Stomach (tissue), 9 donors: ENCODE measurements around the gene FADS3. TPM values are rescaled to one million over a fixed set of nuclear protein-coding genes. Genes with fewer than 3 reads are reported as not detected.

Source experiments
- DNase-seq, 2 donors: peaks; one replicate each; pipeline versions ENCODE4 v3.0.0 to v3.0.0-alpha.2; 2013 to 2019
- H3K27ac ChIP-seq, 5 donors: fragments of 200-600 bp in 4 of 5; sonication (generic) in 4 of 5; one replicate each; pipeline ENCODE4 v1.5.1; 2013 to 2019; ENCODE audit warnings: mild to moderate bottlenecking in 1 of 5, moderate library complexity in 1 of 5
- H3K27me3 ChIP-seq, 3 donors: fragments of 200-600 bp; sonication (generic); one replicate each; pipeline ENCODE4 v1.5.1; 2017 to 2019; ENCODE audit warnings: mixed run types in 1 of 3
- H3K36me3 ChIP-seq, 4 donors: fragments of 200-600 bp; sonication (generic); 1 replicate in 3 of 4; 2 replicates in 1 of 4; pipeline ENCODE4 v1.5.1; 2016 to 2019
- H3K4me1 ChIP-seq, 4 donors: fragments of 200-600 bp; sonication (generic); one replicate each; pipeline ENCODE4 v1.5.1; 2016 to 2019
- H3K4me3 ChIP-seq, 4 donors: fragments of 200-600 bp; sonication (generic) in 3 of 4; one replicate each; pipeline ENCODE4 v1.5.1; 2016 to 2019; ENCODE audit warnings: mild to moderate bottlenecking in 1 of 4
- H3K9me3 ChIP-seq, 4 donors: fragments of 200-600 bp; sonication (generic); one replicate each; pipeline ENCODE4 v1.5.1; 2016 to 2019
- CTCF ChIP-seq, 7 experiments: fragments of 450-650 bp in 4 of 7; fragments of 200-600 bp in 3 of 7; sonication (generic) in 3 of 7; IDR thresholded peaks; one replicate each; pipeline ENCODE4 v1.5.1; 2016 to 2019; ENCODE audit warnings: antibody characterized with exemption in 7 of 7, control low read depth in 2 of 7, mild to moderate bottlenecking in 1 of 7
- EP300 ChIP-seq: sonication (generic); formaldehyde crosslinking; IDR thresholded peaks from one replicate; pipeline ENCODE4 v1.6.1; 2017; ENCODE audit warnings: antibody characterized with exemption
- POLR2A ChIP-seq, 4 donors: fragments of 450-650 bp; IDR thresholded peaks; one replicate each; pipeline ENCODE4 v1.6.1; 2016; ENCODE audit warnings: antibody characterized with exemption in 4 of 4, control low read depth in 2 of 4, mild to moderate bottlenecking in 1 of 4, moderate library complexity in 1 of 4
- POLR2AphosphoS5 ChIP-seq, 3 donors: sonication (generic); formaldehyde crosslinking; IDR thresholded peaks; one replicate each; pipeline ENCODE4 v1.6.1; 2016; ENCODE audit warnings: antibody characterized with exemption in 3 of 3
- WGBS, 5 donors: extraction: QIAGEN DNeasy Blood & Tissue Kit in 3 of 5; methylation state at CpG; one replicate each; pipeline versions ENCODE4 v1.1.5 to v1.1.7; 2013 to 2018; 5-methylcytosine and 5-hydroxymethylcytosine counted together
- intact Hi-C: fragments of 100-400 bp; cut with DNase I; formaldehyde crosslinking; loops from one replicate; pipeline ENCODE4 v1.15.1; 2023; ENCODE audit warnings: low total_unique reads
- polyA plus RNA-seq, 3 donors: library from polyadenylated mRNA; stranded (reverse); fragments of 200-250 nt; gene quantifications; one replicate each; pipeline ENCODE4 v1.2.3, GENCODE V29; 2013
- total RNA-seq, 5 donors: library from RNA; depleted of rRNA; stranded (reverse); fragments of >200 nt; gene quantifications; one replicate each; pipeline versions ENCODE4 v1.1.0 to v1.2.3, GENCODE V29; 2014 to 2016
- donor health status: healthy with polysubstance abuse.
- donor health status: Bipolar disorder and iron deficiency.
- donor health status: healthy.

Gene FADS3
- total and polyA plus RNA-seq, 8 donors: 2.6 to 140 (median 17.5) TPM

GRCh38 chr11:61925736-61926135 lies 34.4 kb upstream of the FADS3 start:
- Histone ChIP-seq H3K27me3 (peaks cover 0 to 8% (median 0%) of the 10 kb centered on the region in 3 donors), H3K4me3 (no peak overlapping the region), H3K9me3 (no peaks in the 10 kb centered on the region), H3K27ac (no peak overlapping the region), H3K4me1 (peaks cover 15 to 32% (median 21%) of the 10 kb centered on the region in 4 donors), H3K36me3 (no peaks in the 10 kb centered on the region)
- TF ChIP-seq POLR2AphosphoS5 (IDR thresholded peaks at IDR 0.05) (no peak), CTCF (IDR thresholded peaks at IDR 0.05) (no peak), POLR2A (IDR thresholded peaks at IDR 0.05) (no peak), EP300 (no peak)
- 81 to 94% (median 88%) methylated on average over 2 of the region's 2 CpGs for WGBS, 5 donors
- DNase-seq: no peak
- intact Hi-C loops: no loop called here

GRCh38 chr11:61924064-61924455 lies 32.7 kb upstream of the FADS3 start:
- no peaks in the 10 kb centered on the region for H3K36me3 ChIP-seq
- intact Hi-C loops: no loop called here
- 67 to 79% (median 72%) methylated on average over 6 of the region's 6 CpGs for WGBS, 5 donors
- no peak overlapping the region for H3K4me3 ChIP-seq
- H3K9me3 ChIP-seq: no peaks in the 10 kb centered on the region
- peak overlapping the region; percentile 67 to 86 (median 75) for H3K27ac ChIP-seq
- no peak for TF ChIP-seq EP300
- no peak for TF ChIP-seq POLR2AphosphoS5 (IDR thresholded peaks at IDR 0.05)
- no peak for TF ChIP-seq CTCF (IDR thresholded peaks at IDR 0.05)
- TF ChIP-seq POLR2A (IDR thresholded peaks at IDR 0.05): no peak
- peak in 1 of 2 donors; percentile 45 for DNase-seq
- H3K27me3 ChIP-seq: peaks cover 0 to 20% (median 0%) of the 10 kb centered on the region in 3 donors
- peaks cover 15 to 35% (median 24%) of the 10 kb centered on the region in 4 donors for H3K4me1 ChIP-seq

GRCh38 chr11:61923166-61924063 lies 32.1 kb upstream of the FADS3 start:
- peaks cover 0 to 26% (median 0%) of the 10 kb centered on the region in 3 donors for H3K27me3 ChIP-seq
- no peaks in the 10 kb centered on the region for H3K9me3 ChIP-seq
- intact Hi-C loops: no loop called here
- no peak overlapping the region for H3K4me3 ChIP-seq
- 31 to 50% (median 40%) methylated on average over 13 to 18 of the region's 18 CpGs for WGBS, 5 donors
- no peaks in the 10 kb centered on the region for H3K36me3 ChIP-seq
- H3K4me1 ChIP-seq: peaks cover 18 to 36% (median 27%) of the 10 kb centered on the region in 4 donors
- peak overlapping the region; percentile 67 to 86 (median 75) for H3K27ac ChIP-seq
- TF ChIP-seq EP300 (no peak), CTCF (IDR thresholded peaks at IDR 0.05) (no peak), POLR2AphosphoS5 (IDR thresholded peaks at IDR 0.05) (peak in 2 of 3 donors; percentile 15 to 24)
- peak; percentile 64 to 91 for DNase-seq

- 25 to 35% (median 30%) methylated on average over 6 of the region's 6 CpGs for WGBS, 5 donors
- Histone ChIP-seq H3K36me3 (no peaks in the 10 kb centered on the region), H3K27ac (peak overlapping the region in 4 of 5 donors; percentile 69 to 86 (median 78)), H3K9me3 (no peaks in the 10 kb centered on the region), H3K4me3 (no peak overlapping the region), H3K4me1 (peaks cover 27 to 45% (median 35%) of the 10 kb centered on the region in 4 donors), H3K27me3 (peaks cover 0 to 35% (median 8%) of the 10 kb centered on the region in 3 donors)
- no peak for TF ChIP-seq EP300
- TF ChIP-seq POLR2AphosphoS5 (IDR thresholded peaks at IDR 0.05): no peak
- no peak for TF ChIP-seq CTCF (IDR thresholded peaks at IDR 0.05)
- no peak for TF ChIP-seq POLR2A (IDR thresholded peaks at IDR 0.05)
- intact Hi-C loops: no loop called here
- DNase-seq: peak; percentile 36 to 91
These were observed 31.2 kb upstream of the FADS3 start for GRCh38 chr11:61922539-61922938.
